ENCODE data around the gene SLC38A6.

The SLC38A6 gene

GRCh38 chr14:60980811-60981632, at the start of gene SLC38A6, which contains the start of gene TRMT5:
Gene SLC38A6, plus strand, starts transcription at chr14:60981245. Its CDS starts 33 bp downstream, at chr14:60981278.
Gene TRMT5, minus strand, starts transcription at chr14:60981079. Its CDS starts 106 bp downstream, at chr14:60980973.
- peak; percentile 91 for DNase-seq

DNA sequence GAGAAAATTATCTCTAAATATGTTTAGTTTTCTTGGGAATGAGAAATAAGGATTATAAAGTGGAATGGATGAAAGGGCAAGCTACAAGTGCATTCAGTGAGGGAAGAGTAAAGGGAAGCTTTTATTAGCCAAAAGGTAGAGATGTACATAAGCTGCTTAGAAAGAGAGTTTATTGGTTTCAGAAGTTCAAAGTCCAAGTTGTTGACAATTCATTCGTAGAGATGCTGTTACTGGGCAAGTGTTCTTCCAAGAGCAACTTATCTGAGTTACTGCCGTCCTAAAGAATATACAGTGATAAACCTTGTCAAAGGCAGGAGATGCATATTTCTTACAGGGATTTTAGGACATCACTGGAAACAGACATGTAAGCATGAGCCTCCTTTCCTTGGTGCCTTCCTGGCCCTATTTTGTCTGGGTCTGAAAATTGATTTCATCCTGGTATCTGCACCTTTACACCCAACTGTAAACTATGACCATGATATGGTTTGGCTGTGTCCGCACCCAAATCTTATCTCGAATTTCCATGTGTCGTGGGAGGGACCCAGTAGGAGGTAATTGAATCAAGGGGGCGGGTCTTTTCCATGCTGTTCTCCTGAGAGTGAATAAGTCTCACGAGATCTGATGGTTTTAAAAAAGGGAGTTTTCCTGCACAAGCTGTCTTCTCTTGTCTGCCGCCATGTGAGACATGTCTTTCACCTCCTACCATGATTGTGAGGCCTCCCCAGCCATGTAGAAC, 47.0 kb upstream of the SLC38A6 start:
- no peak for DNase-seq

GRCh38 chr14:60935319-60935718, 45.7 kb upstream of the SLC38A6 start:
- DNase-seq = no peak

DNA sequence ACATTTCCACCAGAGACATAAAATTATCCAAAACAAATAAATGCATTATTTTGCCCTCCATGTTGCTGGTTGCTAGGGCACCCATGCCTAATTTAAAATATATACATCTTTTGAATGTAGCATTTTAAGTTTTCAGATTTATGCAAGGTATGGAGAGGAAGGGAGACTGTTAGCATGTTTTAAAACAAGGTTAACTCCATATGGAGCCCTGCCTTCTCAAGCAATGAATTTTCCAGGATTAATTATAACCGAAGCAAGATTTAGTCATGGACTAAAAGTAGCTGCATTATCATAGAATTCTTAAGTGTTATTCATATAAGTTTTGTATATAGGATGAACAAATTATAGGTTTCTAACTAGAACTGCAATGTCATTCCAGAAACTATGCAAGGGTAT, 37.4 kb upstream of the SLC38A6 start:
- DNase-seq = no peak

GRCh38 chr14:60944204-60944603, 36.8 kb upstream of the SLC38A6 start:
- DNase-seq = no peak

GRCh38 chr14:60945984-60946383, 35.1 kb upstream of the SLC38A6 start:
- no peak for DNase-seq

DNA sequence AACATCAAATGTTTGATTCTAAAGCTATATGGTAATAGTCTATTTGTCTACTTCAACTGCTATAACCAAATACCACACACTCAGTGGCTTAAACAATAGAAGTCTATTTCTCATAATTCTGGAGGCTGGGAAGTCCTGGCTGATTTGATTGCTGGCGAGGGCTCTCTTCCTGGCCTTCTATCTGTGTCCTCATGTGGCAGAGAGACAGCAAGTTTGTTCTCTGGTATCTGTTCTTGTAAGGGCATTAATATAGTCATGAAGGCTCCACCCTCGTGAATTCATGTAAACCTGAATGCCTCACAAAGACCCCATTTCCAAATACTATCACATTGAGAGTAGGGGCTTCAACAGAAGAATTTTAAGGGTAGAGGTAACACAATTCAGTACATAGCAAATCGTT, 34.3 kb upstream of the SLC38A6 start:
- no peak for DNase-seq

- no peak for DNase-seq
Measured at GRCh38 chr14:60951776-60952435, 29.1 kb upstream of the SLC38A6 start.

DNA sequence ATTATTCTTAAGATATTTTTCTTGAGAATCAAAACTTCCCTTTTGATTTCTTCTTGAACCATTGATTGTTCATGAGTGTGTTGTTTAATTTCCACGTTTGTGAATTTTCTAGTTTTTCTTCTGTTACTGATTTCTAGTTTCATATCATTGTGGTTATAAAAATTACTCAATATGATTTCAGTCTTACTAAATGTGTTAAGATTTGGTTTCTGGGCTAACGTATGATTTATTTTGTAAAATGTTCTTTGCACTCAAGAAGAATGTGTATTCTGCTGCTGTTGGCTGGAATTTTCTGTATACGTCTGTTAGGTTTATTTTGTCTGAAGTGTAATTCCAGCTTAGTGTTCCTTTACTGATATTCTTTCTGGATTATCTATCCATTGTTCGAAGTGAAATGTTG, 24.8 kb upstream of the SLC38A6 start:
- no peak for DNase-seq

GRCh38 chr14:60956632-60957031, 24.4 kb upstream of the SLC38A6 start:
- DNase-seq = no peak

GRCh38 chr14:60958146-60958545, 22.9 kb upstream of the SLC38A6 start:
- DNase-seq = no peak

DNA sequence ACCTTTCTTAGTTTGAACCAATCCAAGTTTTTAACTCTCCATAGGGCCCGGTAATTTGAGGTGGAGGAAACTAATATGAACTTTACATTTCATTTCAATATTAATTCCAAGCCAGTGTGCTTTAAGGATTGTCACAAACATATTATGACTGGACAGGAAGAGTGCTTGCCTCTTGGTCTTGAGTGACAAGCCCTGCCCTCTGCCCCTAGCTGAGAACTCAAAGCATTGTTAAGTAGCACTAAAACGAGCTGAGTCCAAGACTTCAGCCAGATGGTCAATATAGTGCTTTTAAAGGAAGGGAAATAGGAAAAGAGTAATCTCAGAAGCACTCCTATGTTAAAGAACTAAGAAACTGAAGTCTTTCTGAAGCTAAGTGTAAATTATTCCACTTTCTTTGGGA, 17.3 kb upstream of the SLC38A6 start:
- no peak for DNase-seq

- no peak for DNase-seq
Measured at GRCh38 chr14:60964904-60965303, 16.1 kb upstream of the SLC38A6 start.

- DNase-seq = no peak
Measured at GRCh38 chr14:60965402-60965801, 15.6 kb upstream of the SLC38A6 start.

- no peak for DNase-seq
Measured at GRCh38 chr14:60968099-60968498, 12.9 kb upstream of the SLC38A6 start.

DNA sequence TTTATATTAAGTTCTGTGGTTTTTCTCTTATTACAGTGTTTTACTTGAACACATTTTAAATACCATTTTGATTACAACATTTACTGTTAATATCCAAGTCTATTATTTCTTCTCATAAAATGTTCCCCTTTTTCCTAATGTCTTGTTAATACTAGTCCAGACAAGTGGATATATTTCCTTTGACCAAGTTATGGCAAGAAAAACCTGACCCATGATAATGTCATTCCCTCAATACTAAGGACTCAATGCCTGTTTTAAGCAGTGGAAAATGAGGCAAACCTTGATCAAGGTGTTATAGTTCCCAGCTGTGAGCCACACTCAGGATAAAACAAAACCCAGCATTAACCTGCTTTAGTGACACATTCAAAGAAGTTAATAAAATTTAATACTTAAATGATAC, 12.4 kb upstream of the SLC38A6 start:
- no peak for DNase-seq

- DNase-seq = no peak
Measured at GRCh38 chr14:60970146-60970545, 10.9 kb upstream of the SLC38A6 start.

GRCh38 chr14:60971271-60971670, 9.8 kb upstream of the SLC38A6 start:
- DNase-seq = no peak

GRCh38 chr14:60972295-60972694, 8.8 kb upstream of the SLC38A6 start:
- no peak for DNase-seq

GRCh38 chr14:60973070-60973469, 8.0 kb upstream of the SLC38A6 start:
- no peak for DNase-seq

DNA sequence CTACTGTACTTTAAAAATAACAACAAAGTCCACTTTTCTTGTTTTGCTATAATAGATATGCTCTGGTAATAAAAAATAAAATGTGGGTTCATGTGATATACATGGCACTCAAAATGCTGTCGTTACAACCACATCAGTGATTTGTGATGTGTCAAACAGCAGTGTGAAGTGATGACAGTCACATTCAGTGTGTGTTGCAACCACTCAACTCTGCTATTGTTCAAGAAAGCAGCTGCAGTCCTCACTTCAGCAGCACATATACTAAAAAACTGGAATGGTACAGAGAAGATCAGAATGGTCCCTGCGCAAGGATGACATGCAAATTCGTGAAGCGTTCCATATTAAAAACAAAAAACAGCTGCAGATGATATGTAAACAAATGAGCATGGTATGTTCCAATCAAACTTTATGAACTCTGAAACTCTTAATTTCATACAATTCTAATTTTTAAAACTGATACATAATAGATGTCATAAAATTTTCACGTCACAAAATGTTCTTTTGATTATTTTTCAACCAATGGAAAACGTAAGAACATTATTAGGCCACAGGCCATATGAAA, 6.9 kb upstream of the SLC38A6 start:
- DNase-seq = no peak

- no peak for DNase-seq
Measured at GRCh38 chr14:60975551-60975950, 5.5 kb upstream of the SLC38A6 start.

DNA sequence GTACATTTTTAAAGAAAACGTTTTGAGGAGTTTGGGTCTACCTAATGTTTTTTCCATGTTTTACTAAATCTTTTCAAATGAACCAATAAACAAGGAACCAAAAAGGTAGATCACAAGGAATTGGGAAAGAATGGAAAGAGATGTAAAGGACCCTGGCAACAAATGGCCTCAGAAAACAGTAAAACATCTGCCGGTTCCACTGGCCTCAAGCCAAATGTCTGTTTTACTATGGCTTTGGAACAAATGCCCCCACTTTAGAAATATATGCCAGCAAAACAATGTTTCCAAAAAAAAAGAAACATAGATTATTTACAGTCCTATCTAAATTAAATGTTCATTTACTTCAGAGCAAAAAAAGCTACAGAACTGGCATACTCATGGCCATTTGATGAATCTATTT, 3.2 kb upstream of the SLC38A6 start:
- no peak for DNase-seq

All from activated naive CD4-positive, alpha-beta T cell treated with Interleukin-2 at 50 U/mL for 16 hours (primary cell).